HEK293 (cell line): ENCODE results near the gene PILRA.
A peak's percentile ranks its signal among the peaks of the same experiment; 100 is the strongest.

Experiments used
- CTCF ChIA-PET: fragments of 350-600 bp; formaldehyde crosslinking; extraction: SDS; loops from one replicate; lab custom pipeline; 2021; ENCODE audit warnings: antibody characterized with exemption; lab: Yijun Ruan, JAX
- POLR2A ChIA-PET: fragments of 300-600 bp; formaldehyde crosslinking; extraction: SDS; loops from one replicate; lab custom pipeline; 2020; ENCODE audit warnings: antibody characterized with exemption, inconsistent platforms; lab: Yijun Ruan, JAX
- H3K27ac ChIP-seq: fragments of 200-500 bp; sonication (Bioruptor generic); 2 replicates; pipeline ENCODE4 v1.5.1; 2014; ENCODE audit warnings: low read depth, low read length, control low read depth, inconsistent platforms; ENCODE audit errors: extremely low read depth
- H3K36me3 ChIP-seq, 2 experiments: fragments of 200-500 bp in 1 of 2; sonication (Bioruptor generic) in 1 of 2; 1 replicate in 1 of 2; 2 replicates in 1 of 2; pipeline ENCODE4 v1.5.1; 2014 to 2017; ENCODE audit warnings: inconsistent platforms in 2 of 2, low read length in 2 of 2; ENCODE audit not compliant: control insufficient read depth in 2 of 2, insufficient read depth in 1 of 2
- H3K4me1 ChIP-seq: fragments of 200-500 bp; sonication (Bioruptor generic); 2 replicates; pipeline ENCODE4 v1.5.1; 2014; ENCODE audit warnings: mild to moderate bottlenecking, low read length, inconsistent platforms; ENCODE audit not compliant: control insufficient read depth, insufficient read depth
- H3K4me3 ChIP-seq: 2 replicates; pipeline ENCODE4 v1.5.1; 2011; ENCODE audit warnings: low read depth, mild to moderate bottlenecking, control low read depth, low read length, moderate library complexity
- H3K9me3 ChIP-seq: fragments of 200-500 bp; sonication (Bioruptor generic); 2 replicates; pipeline ENCODE4 v1.5.1; 2014; ENCODE audit warnings: low read depth, low read length, inconsistent platforms; ENCODE audit not compliant: control insufficient read depth, insufficient read depth
- EGR2 ChIP-seq: fragments of 450-650 bp; formaldehyde crosslinking; IDR thresholded peaks from 2 replicates; pipeline ENCODE4 v1.5.1; 2016; ENCODE audit warnings: low read depth, missing biosample characterization, missing genetic modification characterization
- RBAK ChIP-seq: fragments of 450-650 bp; formaldehyde crosslinking; IDR thresholded peaks from 2 replicates; pipeline ENCODE4 v1.5.1; 2016; ENCODE audit warnings: missing biosample characterization, missing genetic modification characterization
- REPIN1 ChIP-seq: fragments of 450-650 bp; formaldehyde crosslinking; IDR thresholded peaks from 2 replicates; pipeline ENCODE4 v1.5.1; 2017; ENCODE audit warnings: missing biosample characterization, missing genetic modification characterization, low read depth
- SALL2 ChIP-seq: fragments of 450-650 bp; formaldehyde crosslinking; IDR thresholded peaks from 2 replicates; pipeline ENCODE4 v1.5.0; 2017; ENCODE audit warnings: missing biosample characterization, mild to moderate bottlenecking, missing genetic modification characterization, borderline replicate concordance
- SP3 ChIP-seq: fragments of 450-650 bp; formaldehyde crosslinking; IDR thresholded peaks from 2 replicates; pipeline ENCODE4 v1.5.1; 2016; ENCODE audit warnings: missing biosample characterization, missing genetic modification characterization
- TRIM28 ChIP-seq: IDR thresholded peaks from 2 replicates; pipeline ENCODE4 v1.6.1; 2011; ENCODE audit warnings: low read length, control low read depth, borderline replicate concordance
- YY1 ChIP-seq: fragments of 450-650 bp; formaldehyde crosslinking; IDR thresholded peaks from 2 replicates; pipeline ENCODE4 v1.5.1; 2018; ENCODE audit warnings: missing biosample characterization, missing genetic modification characterization
- ZFHX2 ChIP-seq: fragments of 450-650 bp; formaldehyde crosslinking; conservative IDR thresholded peaks from 2 replicates; pipeline ENCODE4 v1.5.1; 2016; ENCODE audit warnings: missing biosample characterization, missing genetic modification characterization
- ZFP37 ChIP-seq: fragments of 450-650 bp; formaldehyde crosslinking; IDR thresholded peaks from 2 replicates; pipeline ENCODE4 v1.5.1; 2016; ENCODE audit warnings: missing biosample characterization, missing genetic modification characterization
- ZFP69B ChIP-seq: fragments of 450-650 bp; formaldehyde crosslinking; IDR thresholded peaks from 2 replicates; pipeline ENCODE4 v1.5.1; 2016; ENCODE audit warnings: missing biosample characterization, missing genetic modification characterization
- ZNF121 ChIP-seq: fragments of 450-650 bp; formaldehyde crosslinking; IDR thresholded peaks from 2 replicates; pipeline ENCODE4 v1.5.1; 2016; ENCODE audit warnings: missing biosample characterization, missing genetic modification characterization
- ZNF211 ChIP-seq: fragments of 450-650 bp; formaldehyde crosslinking; IDR thresholded peaks from 2 replicates; pipeline ENCODE4 v1.5.1; 2016; ENCODE audit warnings: low read depth, missing biosample characterization, missing genetic modification characterization
- ZNF239 ChIP-seq: fragments of 450-650 bp; formaldehyde crosslinking; IDR thresholded peaks from 2 replicates; pipeline ENCODE4 v1.5.1; 2016; ENCODE audit warnings: missing biosample characterization, missing genetic modification characterization
- ZNF24 ChIP-seq: fragments of 450-650 bp; formaldehyde crosslinking; IDR thresholded peaks from 2 replicates; pipeline ENCODE4 v1.5.1; 2016; ENCODE audit warnings: missing biosample characterization, missing genetic modification characterization
- ZNF416 ChIP-seq: fragments of 450-650 bp; formaldehyde crosslinking; IDR thresholded peaks from 2 replicates; pipeline ENCODE4 v1.5.1; 2016; ENCODE audit warnings: missing biosample characterization, missing genetic modification characterization
- ZNF423 ChIP-seq: fragments of 450-650 bp; formaldehyde crosslinking; IDR thresholded peaks from 2 replicates; pipeline ENCODE4 v1.5.1; 2016; ENCODE audit warnings: missing biosample characterization, missing genetic modification characterization
- ZNF426 ChIP-seq: fragments of 450-650 bp; formaldehyde crosslinking; IDR thresholded peaks from 2 replicates; pipeline ENCODE4 v1.5.1; 2017; ENCODE audit warnings: missing biosample characterization, missing genetic modification characterization, mild to moderate bottlenecking, inconsistent platforms, moderate library complexity
- ZNF501 ChIP-seq: fragments of 450-650 bp; formaldehyde crosslinking; IDR thresholded peaks from 2 replicates; pipeline ENCODE4 v1.5.1; 2016; ENCODE audit warnings: missing biosample characterization, missing genetic modification characterization
- ZNF555 ChIP-seq: fragments of 450-650 bp; formaldehyde crosslinking; conservative IDR thresholded peaks from 2 replicates; pipeline ENCODE4 v1.5.1; 2017; ENCODE audit warnings: missing biosample characterization, mild to moderate bottlenecking, missing genetic modification characterization, inconsistent platforms
- ZNF660 ChIP-seq: fragments of 450-650 bp; IDR thresholded peaks from 2 replicates; pipeline ENCODE4 v1.5.1; 2018; ENCODE audit warnings: missing biosample characterization, mild to moderate bottlenecking, missing genetic modification characterization
- ZNF785 ChIP-seq: fragments of 450-650 bp; formaldehyde crosslinking; IDR thresholded peaks from 2 replicates; pipeline ENCODE4 v1.5.1; 2016; ENCODE audit warnings: missing biosample characterization, missing genetic modification characterization
- TF ChIP-seq, protein P1 (sequence below): fragments of 450-650 bp; formaldehyde crosslinking; IDR thresholded peaks from 2 replicates; pipeline ENCODE4 v1.5.1; 2016; ENCODE audit warnings: missing biosample characterization, missing genetic modification characterization
- TF ChIP-seq, protein P2 (sequence below): fragments of 450-650 bp; formaldehyde crosslinking; IDR thresholded peaks from 2 replicates; pipeline ENCODE4 v1.5.1; 2016; ENCODE audit warnings: missing biosample characterization, missing genetic modification characterization
- TF ChIP-seq, protein P3 (sequence below): fragments of 450-650 bp; formaldehyde crosslinking; IDR thresholded peaks from 2 replicates; pipeline ENCODE4 v1.5.1; 2017; ENCODE audit warnings: missing biosample characterization, missing genetic modification characterization
- TF ChIP-seq, protein P4 (sequence below): fragments of 450-650 bp; formaldehyde crosslinking; IDR thresholded peaks from 2 replicates; pipeline ENCODE4 v1.5.1; 2016; ENCODE audit warnings: missing biosample characterization, missing genetic modification characterization, borderline replicate concordance
- TF ChIP-seq, protein P5 (sequence below): IDR thresholded peaks from 2 replicates; pipeline ENCODE4 v1.6.1; 2011; ENCODE audit warnings: mild to moderate bottlenecking, low read depth, low read length, borderline replicate concordance

Gene PILRA

DNA sequence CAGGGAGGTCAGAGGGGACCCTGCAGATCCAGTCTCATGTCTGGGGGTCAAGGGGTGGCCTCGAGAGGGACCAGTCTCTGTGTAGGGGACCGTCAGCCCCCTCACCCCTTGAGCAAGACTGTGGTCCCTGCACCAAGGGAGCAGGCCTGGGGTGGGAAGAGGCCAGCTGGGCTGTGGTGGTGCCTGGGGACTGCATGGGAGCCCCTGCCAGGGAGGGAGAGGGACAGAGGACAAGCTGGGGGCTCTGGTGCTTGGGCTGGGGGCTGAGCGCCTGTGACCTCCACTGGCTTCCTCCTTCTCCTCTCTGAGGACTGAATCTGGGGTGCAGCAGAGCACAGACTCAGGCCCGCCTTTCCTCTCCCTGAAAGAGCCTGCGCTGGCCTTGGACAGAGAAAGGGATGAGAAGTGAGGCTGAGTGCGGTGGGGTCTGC lies 16.1 kb upstream of the PILRA start:
- TF ChIP-seq ZNF555 (no peak), SALL2 (tag by site-specific recombination) (no peak), ZNF785 (tag by site-specific recombination) (no peak), ZFP69B (tag by site-specific recombination) (no peak), ZNF239 (tag by site-specific recombination) (no peak), SP3 (tag by site-specific recombination) (no peak), REPIN1 (tag by site-specific recombination) (no peak), ZNF416 (no peak), ZNF24 (tag by site-specific recombination) (no peak), TRIM28 (no peak), ZNF660 (no peak), ZNF121 (tag by site-specific recombination) (no peak), RBAK (tag by site-specific recombination) (no peak), ZNF211 (tag by site-specific recombination) (no peak)
- TF ChIP-seq, protein P1, sequence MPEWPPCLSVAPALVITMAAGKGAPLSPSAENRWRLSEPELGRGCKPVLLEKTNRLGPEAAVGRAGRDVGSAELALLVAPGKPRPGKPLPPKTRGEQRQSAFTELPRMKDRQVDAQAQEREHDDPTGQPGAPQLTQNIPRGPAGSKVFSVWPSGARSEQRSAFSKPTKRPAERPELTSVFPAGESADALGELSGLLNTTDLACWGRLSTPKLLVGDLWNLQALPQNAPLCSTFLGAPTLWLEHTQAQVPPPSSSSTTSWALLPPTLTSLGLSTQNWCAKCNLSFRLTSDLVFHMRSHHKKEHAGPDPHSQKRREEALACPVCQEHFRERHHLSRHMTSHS (tag by site-specific recombination), result no peak
- TF ChIP-seq, protein P2, sequence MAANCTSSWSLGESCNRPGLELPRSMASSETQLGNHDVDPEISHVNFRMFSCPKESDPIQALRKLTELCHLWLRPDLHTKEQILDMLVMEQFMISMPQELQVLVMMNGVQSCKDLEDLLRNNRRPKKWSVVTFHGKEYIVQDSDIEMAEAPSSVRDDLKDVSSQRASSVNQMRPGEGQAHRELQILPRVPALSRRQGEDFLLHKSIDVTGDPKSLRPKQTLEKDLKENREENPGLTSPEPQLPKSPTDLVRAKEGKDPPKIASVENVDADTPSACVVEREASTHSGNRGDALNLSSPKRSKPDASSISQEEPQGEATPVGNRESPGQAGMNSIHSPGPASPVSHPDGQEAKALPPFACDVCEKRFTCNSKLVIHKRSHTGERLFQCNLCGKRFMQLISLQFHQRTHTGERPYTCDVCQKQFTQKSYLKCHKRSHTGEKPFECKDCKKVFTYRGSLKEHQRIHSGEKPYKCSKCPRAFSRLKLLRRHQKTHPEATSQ, result no peak
- peaks cover 30 to 90% of the 10 kb centered on the region in 2 experiments for H3K36me3 ChIP-seq
- no peak overlapping the region for H3K4me3 ChIP-seq
- POLR2A ChIA-PET, result no interaction called here
- no peaks in the 10 kb centered on the region for H3K4me1 ChIP-seq
- H3K27ac ChIP-seq, result no peak overlapping the region
- CTCF ChIA-PET, result no interaction called here
- no peaks in the 10 kb centered on the region for H3K9me3 ChIP-seq

DNA sequence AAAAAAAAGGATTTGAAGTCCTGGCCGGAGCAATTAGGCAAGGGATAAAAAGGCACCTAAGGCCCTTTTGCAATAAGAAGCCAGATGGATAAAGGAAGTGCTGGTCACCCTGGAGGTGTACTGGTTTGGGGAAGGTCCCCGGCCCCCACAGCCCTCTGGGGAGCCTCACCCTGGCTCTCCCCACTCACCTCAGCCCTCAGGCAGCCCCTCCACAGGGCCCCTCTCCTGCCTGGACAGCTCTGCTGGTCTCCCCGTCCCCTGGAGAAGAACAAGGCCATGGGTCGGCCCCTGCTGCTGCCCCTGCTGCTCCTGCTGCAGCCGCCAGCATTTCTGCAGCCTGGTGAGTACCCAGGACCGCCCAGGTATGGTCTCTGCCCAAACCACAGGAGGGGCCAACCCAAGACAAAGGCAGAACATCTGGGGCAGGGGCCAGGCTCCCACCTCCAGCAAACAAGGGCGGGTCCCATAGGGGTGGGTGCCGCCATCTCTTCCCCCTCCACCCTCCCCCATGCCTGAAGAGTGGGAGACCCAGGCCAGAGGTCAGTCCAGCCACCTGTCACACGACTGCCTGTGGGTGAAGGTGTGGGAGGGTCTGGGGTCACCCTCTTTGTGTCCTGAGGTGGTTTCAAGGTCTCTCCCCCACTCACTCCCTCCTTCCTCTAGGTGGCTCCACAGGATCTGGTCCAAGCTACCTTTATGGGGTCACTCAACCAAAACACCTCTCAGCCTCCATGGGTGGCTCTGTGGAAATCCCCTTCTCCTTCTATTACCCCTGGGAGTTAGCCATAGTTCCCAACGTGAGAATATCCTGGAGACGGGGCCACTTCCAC lies 15.0 kb upstream of the PILRA start, which contains the start of gene PILRB:
TSS of gene PILRB (plus strand) at position 91 of the 830 bp plus-strand sequence. CDS start at position 277, 186 bp downstream.
- H3K27ac ChIP-seq, result no peak within 1 kb of the TSS
- no peak within 1 kb of the TSS for H3K4me3 ChIP-seq
- no peaks in the 10 kb centered on the region for H3K9me3 ChIP-seq
- POLR2A ChIA-PET, result no interaction called here
- H3K36me3 ChIP-seq, result peaks cover 40 to 92% of the 10 kb centered on the region in 2 experiments
- TF ChIP-seq EGR2, result peak; percentile 63; the same call in 1 of the 2 replicates
- TF ChIP-seq, protein P3, sequence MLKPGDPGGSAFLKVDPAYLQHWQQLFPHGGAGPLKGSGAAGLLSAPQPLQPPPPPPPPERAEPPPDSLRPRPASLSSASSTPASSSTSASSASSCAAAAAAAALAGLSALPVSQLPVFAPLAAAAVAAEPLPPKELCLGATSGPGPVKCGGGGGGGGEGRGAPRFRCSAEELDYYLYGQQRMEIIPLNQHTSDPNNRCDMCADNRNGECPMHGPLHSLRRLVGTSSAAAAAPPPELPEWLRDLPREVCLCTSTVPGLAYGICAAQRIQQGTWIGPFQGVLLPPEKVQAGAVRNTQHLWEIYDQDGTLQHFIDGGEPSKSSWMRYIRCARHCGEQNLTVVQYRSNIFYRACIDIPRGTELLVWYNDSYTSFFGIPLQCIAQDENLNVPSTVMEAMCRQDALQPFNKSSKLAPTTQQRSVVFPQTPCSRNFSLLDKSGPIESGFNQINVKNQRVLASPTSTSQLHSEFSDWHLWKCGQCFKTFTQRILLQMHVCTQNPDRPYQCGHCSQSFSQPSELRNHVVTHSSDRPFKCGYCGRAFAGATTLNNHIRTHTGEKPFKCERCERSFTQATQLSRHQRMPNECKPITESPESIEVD (tag by site-specific recombination), result no peak
- no peaks in the 10 kb centered on the region for H3K4me1 ChIP-seq
- CTCF ChIA-PET, result interaction anchor here (1.2 kb wide), 1 partner anchor 49 kb away, joined by 3 read pairs; no protein-coding TSS in a partner anchor

DNA sequence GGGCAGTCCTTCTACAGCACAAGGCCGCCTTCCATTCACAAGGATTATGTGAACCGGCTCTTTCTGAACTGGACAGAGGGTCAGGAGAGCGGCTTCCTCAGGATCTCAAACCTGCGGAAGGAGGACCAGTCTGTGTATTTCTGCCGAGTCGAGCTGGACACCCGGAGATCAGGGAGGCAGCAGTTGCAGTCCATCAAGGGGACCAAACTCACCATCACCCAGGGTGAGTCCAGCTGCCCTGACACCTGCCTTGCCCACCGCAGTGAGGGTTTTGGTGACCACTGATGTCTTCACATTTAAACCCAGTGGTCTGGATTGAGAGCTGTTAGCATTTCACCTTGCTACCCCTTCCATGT lies 14.5 kb upstream of the PILRA start:
- Histone ChIP-seq H3K4me1 (no peaks in the 10 kb centered on the region), H3K4me3 (no peak overlapping the region), H3K27ac (no peak overlapping the region), H3K36me3 (peaks cover 42 to 90% of the 10 kb centered on the region in 2 experiments), H3K9me3 (no peaks in the 10 kb centered on the region)
- ChIA-PET CTCF (interaction anchor here (1.2 kb wide), 1 partner anchor 48 kb away, joined by 3 read pairs; no protein-coding TSS in a partner anchor), POLR2A (interaction anchor here (0.5 kb wide), 1 partner anchor 511 kb away, joined by 6 read pairs; no protein-coding TSS in a partner anchor)
- TF ChIP-seq ZFP37 (tag by site-specific recombination) (no peak), ZNF501 (tag by site-specific recombination) (no peak), ZFHX2 (tag by site-specific recombination) (no peak), ZNF416 (no peak), ZNF426 (tag by site-specific recombination) (no peak), ZNF423 (tag by site-specific recombination) (no peak), YY1 (no peak)
- TF ChIP-seq, protein P4, sequence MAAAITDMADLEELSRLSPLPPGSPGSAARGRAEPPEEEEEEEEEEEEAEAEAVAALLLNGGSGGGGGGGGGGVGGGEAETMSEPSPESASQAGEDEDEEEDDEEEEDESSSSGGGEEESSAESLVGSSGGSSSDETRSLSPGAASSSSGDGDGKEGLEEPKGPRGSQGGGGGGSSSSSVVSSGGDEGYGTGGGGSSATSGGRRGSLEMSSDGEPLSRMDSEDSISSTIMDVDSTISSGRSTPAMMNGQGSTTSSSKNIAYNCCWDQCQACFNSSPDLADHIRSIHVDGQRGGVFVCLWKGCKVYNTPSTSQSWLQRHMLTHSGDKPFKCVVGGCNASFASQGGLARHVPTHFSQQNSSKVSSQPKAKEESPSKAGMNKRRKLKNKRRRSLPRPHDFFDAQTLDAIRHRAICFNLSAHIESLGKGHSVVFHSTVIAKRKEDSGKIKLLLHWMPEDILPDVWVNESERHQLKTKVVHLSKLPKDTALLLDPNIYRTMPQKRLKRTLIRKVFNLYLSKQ (tag by site-specific recombination), result no peak
- TF ChIP-seq, protein P5, sequence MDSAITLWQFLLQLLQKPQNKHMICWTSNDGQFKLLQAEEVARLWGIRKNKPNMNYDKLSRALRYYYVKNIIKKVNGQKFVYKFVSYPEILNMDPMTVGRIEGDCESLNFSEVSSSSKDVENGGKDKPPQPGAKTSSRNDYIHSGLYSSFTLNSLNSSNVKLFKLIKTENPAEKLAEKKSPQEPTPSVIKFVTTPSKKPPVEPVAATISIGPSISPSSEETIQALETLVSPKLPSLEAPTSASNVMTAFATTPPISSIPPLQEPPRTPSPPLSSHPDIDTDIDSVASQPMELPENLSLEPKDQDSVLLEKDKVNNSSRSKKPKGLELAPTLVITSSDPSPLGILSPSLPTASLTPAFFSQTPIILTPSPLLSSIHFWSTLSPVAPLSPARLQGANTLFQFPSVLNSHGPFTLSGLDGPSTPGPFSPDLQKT, result no peak
